ENCODE data around the gene ZCCHC12.

Gene ZCCHC12

DNA sequence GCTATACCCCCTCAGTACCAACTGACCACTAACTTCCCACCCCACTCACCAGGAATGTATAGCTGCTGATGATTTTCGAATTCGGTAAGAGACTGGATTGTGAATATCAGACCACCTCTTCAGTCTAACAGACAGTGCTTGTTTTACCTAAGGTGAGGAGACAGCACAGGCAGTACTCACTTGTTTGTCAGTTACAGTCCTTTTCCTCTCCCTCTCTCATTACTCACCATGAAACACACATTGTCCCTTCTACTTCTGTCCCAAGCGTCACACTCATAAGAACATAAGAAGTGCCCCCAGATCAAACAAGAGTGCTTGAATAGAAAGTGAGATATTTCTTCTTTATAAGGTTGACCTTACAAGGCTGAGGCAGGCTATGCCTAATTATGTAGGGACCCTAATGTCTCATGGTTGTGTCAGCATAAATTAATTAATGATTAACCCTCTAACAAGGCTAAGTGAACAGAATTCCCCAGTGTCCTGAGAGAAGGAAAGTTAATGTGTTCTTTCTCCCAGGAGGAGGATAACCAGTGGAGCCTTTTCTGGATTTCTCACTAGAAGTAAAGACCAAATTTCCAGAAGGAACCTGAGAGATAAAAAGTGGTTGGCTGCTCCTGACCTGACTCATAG is 32.2 kb downstream of the ZCCHC12 start:
- H3K4me3 ChIP-seq (ENCODE audit: low read depth, low read length), result no peak overlapping the region
- TF ChIP-seq, protein P1, sequence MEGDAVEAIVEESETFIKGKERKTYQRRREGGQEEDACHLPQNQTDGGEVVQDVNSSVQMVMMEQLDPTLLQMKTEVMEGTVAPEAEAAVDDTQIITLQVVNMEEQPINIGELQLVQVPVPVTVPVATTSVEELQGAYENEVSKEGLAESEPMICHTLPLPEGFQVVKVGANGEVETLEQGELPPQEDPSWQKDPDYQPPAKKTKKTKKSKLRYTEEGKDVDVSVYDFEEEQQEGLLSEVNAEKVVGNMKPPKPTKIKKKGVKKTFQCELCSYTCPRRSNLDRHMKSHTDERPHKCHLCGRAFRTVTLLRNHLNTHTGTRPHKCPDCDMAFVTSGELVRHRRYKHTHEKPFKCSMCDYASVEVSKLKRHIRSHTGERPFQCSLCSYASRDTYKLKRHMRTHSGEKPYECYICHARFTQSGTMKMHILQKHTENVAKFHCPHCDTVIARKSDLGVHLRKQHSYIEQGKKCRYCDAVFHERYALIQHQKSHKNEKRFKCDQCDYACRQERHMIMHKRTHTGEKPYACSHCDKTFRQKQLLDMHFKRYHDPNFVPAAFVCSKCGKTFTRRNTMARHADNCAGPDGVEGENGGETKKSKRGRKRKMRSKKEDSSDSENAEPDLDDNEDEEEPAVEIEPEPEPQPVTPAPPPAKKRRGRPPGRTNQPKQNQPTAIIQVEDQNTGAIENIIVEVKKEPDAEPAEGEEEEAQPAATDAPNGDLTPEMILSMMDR (IDR thresholded peaks at IDR 0.05; ENCODE audit: low read depth, low read length, missing control alignments), result no peak
- no peak for DNase-seq (ENCODE audit: low read depth)

DNA sequence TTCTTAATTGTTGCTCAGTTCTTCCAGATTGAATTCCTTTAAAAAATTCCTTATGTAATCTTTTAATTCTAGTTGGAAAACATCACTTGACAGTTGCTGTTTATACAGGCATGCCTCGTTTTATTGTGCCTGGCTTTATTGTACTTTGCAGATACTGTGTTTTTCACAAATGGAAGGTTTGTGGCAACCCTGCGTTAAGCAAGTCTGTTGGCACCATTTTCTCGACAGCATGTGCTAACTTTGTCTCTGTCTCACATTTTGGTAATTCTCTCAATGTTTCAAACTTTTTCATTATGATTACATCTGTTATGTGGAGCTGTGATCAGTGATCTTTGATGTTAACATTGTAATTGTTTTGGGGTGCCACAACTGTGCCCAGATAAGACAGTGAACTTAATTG is 33.4 kb downstream of the ZCCHC12 start:
- DNase-seq (ENCODE audit: low read depth), result no peak
- no peak overlapping the region for H3K4me3 ChIP-seq (ENCODE audit: low read depth, low read length)
- TF ChIP-seq, protein P1 (IDR thresholded peaks at IDR 0.05; ENCODE audit: low read depth, low read length, missing control alignments), result no peak

DNA sequence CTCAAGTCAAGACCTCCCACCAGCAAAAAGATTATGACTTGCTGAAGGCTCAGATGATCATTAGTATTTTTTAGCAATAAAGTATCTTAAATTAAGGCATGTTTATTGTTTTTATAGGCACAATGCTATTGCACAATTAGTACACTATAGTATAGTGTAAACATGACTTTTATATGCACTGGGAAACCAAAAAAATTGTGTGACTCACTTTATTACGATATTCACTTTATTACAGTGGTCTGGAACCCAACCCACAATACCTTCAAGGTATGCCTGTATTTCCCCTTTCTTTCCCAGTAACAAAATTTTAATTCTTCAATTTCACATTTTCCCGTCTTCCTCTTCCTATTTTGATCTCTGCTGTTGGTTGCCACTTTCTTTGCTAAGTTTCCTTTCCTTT is 37.7 kb downstream of the ZCCHC12 start:
- DNase-seq (ENCODE audit: low read depth), result no peak
- no peak overlapping the region for H3K4me3 ChIP-seq (ENCODE audit: low read depth, low read length)
- TF ChIP-seq, protein P1 (IDR thresholded peaks at IDR 0.05; ENCODE audit: low read depth, low read length, missing control alignments), result no peak

DNA sequence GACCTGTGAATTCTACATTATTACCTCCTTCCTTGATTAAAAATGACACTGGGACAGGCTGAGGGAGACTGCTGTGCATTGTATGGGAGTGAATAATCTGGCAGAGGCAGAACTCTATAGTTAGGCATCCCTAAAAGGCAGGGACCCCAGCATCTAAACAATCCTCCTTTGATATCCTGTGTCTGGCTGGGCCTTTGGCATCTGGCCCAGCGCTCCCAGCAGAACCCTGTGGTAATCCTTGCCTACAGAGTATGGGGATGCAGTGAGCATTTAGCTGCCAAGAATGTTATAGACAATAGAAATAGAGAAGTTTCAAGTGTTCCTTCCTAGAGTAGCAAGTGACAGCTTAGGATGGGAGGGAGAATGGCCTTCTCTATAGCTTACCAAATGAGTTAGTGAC is 38.5 kb downstream of the ZCCHC12 start:
- H3K4me3 ChIP-seq (ENCODE audit: low read depth, low read length), result no peak overlapping the region
- TF ChIP-seq, protein P1 (IDR thresholded peaks at IDR 0.05; ENCODE audit: low read depth, low read length, missing control alignments), result no peak
- no peak for DNase-seq (ENCODE audit: low read depth)

DNA sequence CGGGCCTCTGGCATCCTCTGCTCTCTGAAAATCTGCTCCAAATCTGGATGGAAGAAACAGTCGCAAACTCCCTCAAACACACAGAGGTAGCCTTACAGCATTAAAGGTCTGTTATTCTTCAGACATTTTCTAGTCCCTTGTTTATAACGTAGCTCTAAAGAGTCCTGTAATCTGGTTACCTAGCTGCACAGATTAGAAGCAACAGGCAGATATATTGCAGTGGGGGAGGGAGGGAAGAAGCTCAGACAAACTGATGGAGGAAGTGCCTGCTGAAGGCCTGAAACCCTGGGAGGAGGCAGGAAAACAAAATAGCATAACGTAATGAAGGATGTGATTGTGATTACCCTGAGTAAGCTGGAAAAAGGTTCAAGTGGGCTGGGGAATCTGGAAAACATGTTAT is 39.4 kb downstream of the ZCCHC12 start:
- TF ChIP-seq, protein P1 (IDR thresholded peaks at IDR 0.05; ENCODE audit: low read depth, low read length, missing control alignments), result no peak
- H3K4me3 ChIP-seq (ENCODE audit: low read depth, low read length), result no peak overlapping the region
- DNase-seq (ENCODE audit: low read depth), result no peak

DNA sequence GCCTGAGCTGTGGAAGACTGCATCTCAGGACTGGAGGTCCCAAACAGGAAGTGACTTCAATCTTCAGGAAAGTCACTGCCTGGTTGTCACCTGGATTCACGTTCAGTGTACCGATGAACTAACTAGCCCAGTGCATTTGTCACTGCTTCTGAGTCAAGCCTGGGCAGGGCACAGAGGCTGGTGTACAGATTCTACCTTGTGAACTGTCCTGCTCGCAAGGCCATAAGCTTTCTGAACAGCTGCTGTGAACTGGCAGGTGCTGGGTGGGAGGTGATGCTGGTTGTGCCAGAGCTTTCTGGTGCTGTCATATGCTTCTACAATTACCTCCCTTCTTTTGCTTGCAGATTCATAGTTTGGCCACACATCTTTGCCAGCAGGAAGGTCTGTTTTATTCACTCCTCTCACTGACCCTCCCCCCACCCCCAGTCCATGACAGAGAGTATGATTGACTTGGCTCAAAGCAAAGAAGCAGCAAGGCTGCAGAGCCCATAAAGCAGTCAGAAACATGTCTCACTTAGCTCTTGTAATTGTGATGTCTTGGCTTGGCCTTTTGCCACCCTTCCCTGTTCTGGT is 40.5 kb downstream of the ZCCHC12 start:
- DNase-seq (ENCODE audit: low read depth), result no peak
- no peak overlapping the region for H3K4me3 ChIP-seq (ENCODE audit: low read depth, low read length)
- TF ChIP-seq, protein P1 (IDR thresholded peaks at IDR 0.05; ENCODE audit: low read depth, low read length, missing control alignments), result no peak

DNA sequence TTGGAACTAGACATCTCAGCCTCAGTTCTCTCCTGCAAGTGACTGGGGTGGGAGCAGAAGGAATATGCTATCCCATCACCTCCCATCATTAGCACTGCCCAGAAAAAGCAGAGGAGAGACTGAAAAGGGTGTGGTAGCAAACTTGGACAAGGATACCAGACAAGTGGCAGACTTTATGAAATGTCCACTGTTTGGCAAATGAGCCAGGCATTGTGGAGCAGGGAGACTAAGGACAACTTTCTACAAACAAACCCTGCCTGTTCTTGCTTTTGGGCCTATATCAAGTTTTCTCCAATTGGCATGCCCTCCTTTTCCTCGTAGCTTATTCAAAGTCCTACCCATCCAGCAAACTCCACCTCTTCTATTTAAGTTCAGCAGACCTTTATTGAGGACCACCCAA is 41.6 kb downstream of the ZCCHC12 start:
- DNase-seq (ENCODE audit: low read depth), result no peak
- TF ChIP-seq, protein P1 (IDR thresholded peaks at IDR 0.05; ENCODE audit: low read depth, low read length, missing control alignments), result no peak

More for the DNA sequence above, 41.6 kb downstream of the ZCCHC12 start:
- H3K4me3 ChIP-seq (ENCODE audit: low read depth, low read length), result no peak overlapping the region
